NB4 (cell line): ENCODE measurements around the gene SLC41A3.

Experiments used
- CTCF ChIP-seq: IDR thresholded peaks from one replicate; pipeline ENCODE4 v1.5.1; 2012; ENCODE audit warnings: low read depth, low read length
- MYC ChIP-seq: IDR thresholded peaks from 2 replicates; pipeline ENCODE4 v1.6.1; 2011; ENCODE audit warnings: low read depth, low read length
- POLR2A ChIP-seq: IDR thresholded peaks from 2 replicates; pipeline ENCODE4 v1.6.1; 2011; ENCODE audit warnings: mild to moderate bottlenecking; ENCODE audit not compliant: insufficient read length; ENCODE audit errors: extremely low read depth

DNA sequence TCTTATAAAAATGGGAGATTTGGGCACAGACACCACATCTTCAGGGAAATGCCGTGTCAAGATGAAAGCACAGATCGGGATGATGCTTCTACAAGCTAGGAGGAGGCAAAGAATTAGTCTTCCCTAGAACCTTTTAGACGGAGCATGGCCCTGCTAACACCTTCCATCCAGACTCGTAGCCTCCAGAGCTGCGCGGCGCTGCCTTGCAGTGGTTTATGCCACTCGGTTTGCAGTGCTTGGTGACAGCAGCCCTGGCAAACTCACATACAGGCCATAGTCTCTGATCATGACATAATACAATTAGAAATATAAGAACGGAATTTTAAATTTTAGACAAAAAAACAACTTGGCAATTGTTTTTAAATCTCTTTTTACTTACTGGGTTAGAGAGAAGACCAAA is 37.1 kb upstream of the SLC41A3 start:
- TF ChIP-seq CTCF, result no peak
- TF ChIP-seq POLR2A, result no peak
- TF ChIP-seq MYC, result no peak
